ENCODE measurements around the gene PBX3. TPM values are rescaled to one million over a fixed set of nuclear protein-coding genes. Genes with fewer than 3 reads are reported as not detected.

The PBX3 gene
- total RNA-seq, 1 experiment from 2014 or later, result 7.7 TPM

- intact Hi-C loops (cut with micrococcal nuclease; ENCODE audit: unreplicated experiment), result no loop called here
- no peak overlapping the region for H3K27ac Mint-ChIP-seq (ENCODE audit: unreplicated experiment)
- H3K27me3 ChIP-seq (replicated peaks; ENCODE audit: control insufficient read depth, insufficient read depth, low read length), result no peaks in the 10 kb centered on the region
- no peak for DNase-seq
- CTCF ChIA-PET, result no interaction called here
- TF ChIP-seq CTCF (IDR thresholded peaks at IDR 0.05; ENCODE audit: insufficient read depth in 1 of 2, low read depth in 1 of 2, low read length in 1 of 2, severe bottlenecking in 1 of 2, unreplicated experiment in 1 of 2), result no peak
- peak overlapping the region; percentile 93 for H3K4me3 Mint-ChIP-seq (ENCODE audit: unreplicated experiment)
- no peaks in the 10 kb centered on the region for H3K9me3 Mint-ChIP-seq (ENCODE audit: unreplicated experiment)
- no peak overlapping the region for H3K4me3 ChIP-seq (ENCODE audit: low read depth, low read length)
- no peaks in the 10 kb centered on the region for H3K9me3 ChIP-seq
- H3K36me3 Mint-ChIP-seq (ENCODE audit: insufficient read depth, unreplicated experiment), result peaks cover 8% of the 10 kb centered on the region
- H3K4me1 Mint-ChIP-seq (ENCODE audit: low read depth, unreplicated experiment), result peaks cover 23% of the 10 kb centered on the region
- H3K36me3 ChIP-seq (ENCODE audit: control insufficient read depth, insufficient read depth, low read length), result no peaks in the 10 kb centered on the region
- POLR2A ChIA-PET, result no interaction called here
- BruUV-seq (replicated peaks), result no TSS peak
- H3K27me3 Mint-ChIP-seq (ENCODE audit: insufficient read depth, unreplicated experiment), result peaks cover 8% of the 10 kb centered on the region
- peaks cover 12% of the 10 kb centered on the region for H3K4me1 ChIP-seq
Observed at GRCh38 chr9:125744616-125745015, 2.6 kb upstream of the PBX3 start.

GRCh38 chr9:125745018-125745417 lies 2.2 kb upstream of the PBX3 start:
- no peaks in the 10 kb centered on the region for H3K36me3 ChIP-seq (ENCODE audit: control insufficient read depth, insufficient read depth, low read length)
- Mint-ChIP-seq H3K27ac (ENCODE audit: unreplicated experiment) (no peak overlapping the region), H3K4me3 (ENCODE audit: unreplicated experiment) (peak overlapping the region; percentile 93), H3K9me3 (ENCODE audit: unreplicated experiment) (no peaks in the 10 kb centered on the region), H3K36me3 (ENCODE audit: insufficient read depth, unreplicated experiment) (peaks cover 8% of the 10 kb centered on the region), H3K27me3 (ENCODE audit: insufficient read depth, unreplicated experiment) (peaks cover 8% of the 10 kb centered on the region), H3K4me1 (ENCODE audit: low read depth, unreplicated experiment) (peaks cover 25% of the 10 kb centered on the region)
- no peak overlapping the region for H3K4me3 ChIP-seq (ENCODE audit: low read depth, low read length)
- DNase-seq, result no peak
- peaks cover 12% of the 10 kb centered on the region for H3K4me1 ChIP-seq
- no peak for TF ChIP-seq CTCF (IDR thresholded peaks at IDR 0.05; ENCODE audit: insufficient read depth in 1 of 2, low read depth in 1 of 2, low read length in 1 of 2, severe bottlenecking in 1 of 2, unreplicated experiment in 1 of 2)
- H3K27me3 ChIP-seq (replicated peaks; ENCODE audit: control insufficient read depth, insufficient read depth, low read length), result no peaks in the 10 kb centered on the region
- no TSS peak for BruUV-seq (replicated peaks)
- POLR2A ChIA-PET, result interaction anchor here (1.5 kb wide), 1 partner anchor 38 kb away, joined by 9 read pairs; the partner anchor contains the start of gene MAPKAP1
- H3K9me3 ChIP-seq, result no peaks in the 10 kb centered on the region
- intact Hi-C loops (cut with micrococcal nuclease; ENCODE audit: unreplicated experiment), result no loop called here
- CTCF ChIA-PET, result interaction anchor here (1.5 kb wide), 1 partner anchor 337 kb away, joined by 4 read pairs; no protein-coding TSS in a partner anchor

GRCh38 chr9:125745682-125746016 lies 1.5 kb upstream of the PBX3 start:
- no TSS peak for BruUV-seq (replicated peaks)
- H3K4me1 ChIP-seq, result peaks cover 16% of the 10 kb centered on the region
- no peaks in the 10 kb centered on the region for H3K9me3 Mint-ChIP-seq (ENCODE audit: unreplicated experiment)
- H3K36me3 Mint-ChIP-seq (ENCODE audit: insufficient read depth, unreplicated experiment), result peaks cover 8% of the 10 kb centered on the region
- intact Hi-C loops (cut with micrococcal nuclease; ENCODE audit: unreplicated experiment), result loop anchor here (1.0 kb wide), 2 partner anchors 38 to 337 kb away; partner anchors contain the start of gene MAPKAP1
- DNase-seq, result no peak
- POLR2A ChIA-PET, result interaction anchor here (0.6 to 1.5 kb wide), 4 partner anchors 14 to 274 kb away, joined by 3 to 11 read pairs (median 7); partner anchors contain the start of gene MAPKAP1
- CTCF ChIA-PET, result interaction anchor here (1.5 kb wide), 1 partner anchor 338 kb away, joined by 4 read pairs; no protein-coding TSS in a partner anchor
- H3K4me3 Mint-ChIP-seq (ENCODE audit: unreplicated experiment), result peak overlapping the region; percentile 93
- peak overlapping the region; percentile 88 for H3K4me3 ChIP-seq (ENCODE audit: low read depth, low read length)
- peaks cover 8% of the 10 kb centered on the region for H3K27me3 Mint-ChIP-seq (ENCODE audit: insufficient read depth, unreplicated experiment)
- no peak for TF ChIP-seq CTCF (IDR thresholded peaks at IDR 0.05; ENCODE audit: insufficient read depth in 1 of 2, low read depth in 1 of 2, low read length in 1 of 2, severe bottlenecking in 1 of 2, unreplicated experiment in 1 of 2)
- H3K9me3 ChIP-seq, result no peaks in the 10 kb centered on the region
- peaks cover 30% of the 10 kb centered on the region for H3K4me1 Mint-ChIP-seq (ENCODE audit: low read depth, unreplicated experiment)
- peak overlapping the region; percentile 79 for H3K27ac Mint-ChIP-seq (ENCODE audit: unreplicated experiment)
- H3K27me3 ChIP-seq (replicated peaks; ENCODE audit: control insufficient read depth, insufficient read depth, low read length), result no peaks in the 10 kb centered on the region
- no peaks in the 10 kb centered on the region for H3K36me3 ChIP-seq (ENCODE audit: control insufficient read depth, insufficient read depth, low read length)

All from Caco-2 (cell line).